ENCODE results near the gene WRAP73. TPM values are rescaled to one million over a fixed set of nuclear protein-coding genes. Genes with fewer than 3 reads are reported as not detected.
A peak's percentile ranks its signal among the peaks of the same experiment; 100 is the strongest.

WRAP73 gene
- total and polyA plus RNA-seq, 9 of the 15 experiments (the other 6 are each of a cell fraction or from before 2014, with no cell fraction given): 4.3 to 51.8 (median 30.1) TPM

GRCh38 chr1:3679799-3680453 is 30.0 kb upstream of the WRAP73 start (continued):
- TF ChIP-seq MYBL2 (IDR thresholded peaks at IDR 0.05; ENCODE audit: low read depth): no peak
- TF ChIP-seq MYBL2 (CRISPR knock-in tag; IDR thresholded peaks at IDR 0.05; ENCODE audit: borderline replicate concordance): no peak
- no peak for TF ChIP-seq RBM15 (IDR thresholded peaks at IDR 0.05; ENCODE audit: insufficient read depth, low read length)
- TF ChIP-seq TCF15 (CRISPR knock-in tag; IDR thresholded peaks at IDR 0.05): no peak
- peak; percentile 58 for TF ChIP-seq ARHGAP35 (IDR thresholded peaks at IDR 0.05; ENCODE audit: partially characterized antibody)
- peak; percentile 62 for TF ChIP-seq RBM25 (IDR thresholded peaks at IDR 0.05; ENCODE audit: low read depth, low read length, severe bottlenecking)
- no peak for TF ChIP-seq ELF2 (CRISPR knock-in tag; IDR thresholded peaks at IDR 0.05)
- no peak for TF ChIP-seq NR3C1 (CRISPR knock-in tag; IDR thresholded peaks at IDR 0.05)
- no peak for TF ChIP-seq MIER1 (IDR thresholded peaks at IDR 0.05; ENCODE audit: low read depth)
- no peak for TF ChIP-seq NR2C2 (CRISPR knock-in tag; IDR thresholded peaks at IDR 0.05)
- TF ChIP-seq NR2C2 (tag; IDR thresholded peaks at IDR 0.05): no peak
- TF ChIP-seq NELFE (IDR thresholded peaks at IDR 0.05; ENCODE audit: insufficient read depth, insufficient read length): no peak
- 0 out of 2 replicates have a peak, but pooled peaks have one; percentile 58 for TF ChIP-seq ELF4 (CRISPR knock-in tag; IDR thresholded peaks at IDR 0.05)
- TF ChIP-seq PRPF4 (IDR thresholded peaks at IDR 0.05; ENCODE audit: insufficient read depth, low read depth, low read length, poor library complexity, severe bottlenecking): no peak
- peak; percentile 47; the same call in 1 of the 2 replicates for TF ChIP-seq PTBP1 (IDR thresholded peaks at IDR 0.05; ENCODE audit: low read depth, low read length)
- TF ChIP-seq ADNP (tag; IDR thresholded peaks at IDR 0.05): peak; percentile 59; the same call in 1 of the 2 replicates
- 0 out of 2 replicates have a peak, but pooled peaks have one; percentile 22 for TF ChIP-seq ZBTB26 (CRISPR knock-in tag; IDR thresholded peaks at IDR 0.05)
- no peak for TF ChIP-seq RBM34 (IDR thresholded peaks at IDR 0.05; ENCODE audit: borderline replicate concordance, insufficient read depth, low read length)
- no peak for TF ChIP-seq RNF2 (IDR thresholded peaks at IDR 0.05)
- peak; percentile 99 for TF ChIP-seq ZNF146 (CRISPR knock-in tag; IDR thresholded peaks at IDR 0.05; ENCODE audit: unreplicated experiment)
- TF ChIP-seq KDM1A (IDR thresholded peaks at IDR 0.05): peak in 1 of 2 experiments; percentile 46; a peak in 3 of 4 replicates
